ENCODE results near the gene TRAIP.
A peak's percentile ranks its signal among the peaks of the same experiment; 100 is the strongest.
"Not testable (repeated sequence)": the region's sequence is repeated elsewhere in the genome, so short reads cannot be mapped to it uniquely, and the experiment has no call there.

Gene TRAIP

GRCh38 chr3:49856181-49857005, at the start of gene TRAIP:
Gene TRAIP (minus strand): TSS chr3:49856564. CDS start chr3:49856453, 111 bp downstream.
- peak; percentile 92 for DNase-seq

- not testable (repeated sequence) for DNase-seq
Measured at GRCh38 chr3:49904448-49904847, 48.1 kb upstream of the TRAIP start.

- DNase-seq, result peak; percentile 81
Measured at GRCh38 chr3:49903451-49904424, 47.4 kb upstream of the TRAIP start, which contains the start of gene MST1R. Gene MST1R (minus strand): TSS chr3:49903873. CDS start chr3:49903609, 264 bp downstream.

- DNase-seq, result no peak
Measured at GRCh38 chr3:49902511-49903345, 46.4 kb upstream of the TRAIP start.

- DNase-seq, result no peak
Measured at GRCh38 chr3:49901366-49902339, 45.3 kb upstream of the TRAIP start.

GRCh38 chr3:49900491-49901153, 44.3 kb upstream of the TRAIP start:
- DNase-seq, result no peak

GRCh38 chr3:49899815-49900214, 43.5 kb upstream of the TRAIP start:
- DNase-seq, result no peak

GRCh38 chr3:49898991-49899390, 42.6 kb upstream of the TRAIP start:
- DNase-seq, result no peak

GRCh38 chr3:49896345-49896744, 40.0 kb upstream of the TRAIP start:
- no peak for DNase-seq

GRCh38 chr3:49895791-49896190, 39.4 kb upstream of the TRAIP start:
- no peak for DNase-seq

- no peak for DNase-seq
Measured at GRCh38 chr3:49889296-49889695, 32.9 kb upstream of the TRAIP start.

GRCh38 chr3:49886922-49887265, 30.5 kb upstream of the TRAIP start:
- no peak for DNase-seq

- DNase-seq, result no peak
Measured at GRCh38 chr3:49883998-49884397, 27.6 kb upstream of the TRAIP start.

- DNase-seq, result no peak
Measured at GRCh38 chr3:49882166-49882565, 25.8 kb upstream of the TRAIP start.

GRCh38 chr3:49880581-49881315, 24.4 kb upstream of the TRAIP start:
- no peak for DNase-seq

- DNase-seq, result no peak
Measured at GRCh38 chr3:49879721-49880120, 23.4 kb upstream of the TRAIP start.

- no peak for DNase-seq
Measured at GRCh38 chr3:49878686-49879085, 22.3 kb upstream of the TRAIP start.

GRCh38 chr3:49877716-49878115, 21.4 kb upstream of the TRAIP start:
- no peak for DNase-seq

GRCh38 chr3:49876567-49876966, 20.2 kb upstream of the TRAIP start:
- no peak for DNase-seq

- no peak for DNase-seq
Measured at GRCh38 chr3:49873623-49874022, 17.3 kb upstream of the TRAIP start.

Measured in CD4-positive, alpha-beta T cell treated with Interferon gamma for 1 hour (primary cell).